GM13976 (cell line): ENCODE measurements around the gene WNT3.
"Not testable (repeated sequence)": the region's sequence is repeated elsewhere in the genome, so short reads cannot be mapped to it uniquely, and the experiment has no call there.

Experiments
- DNase-seq: peaks from one replicate; pipeline ENCODE4 v3.0.0; 2012; ENCODE audit warnings: low spot score
- in situ Hi-C: fragments of 300-500 bp; cut with MboI; formaldehyde crosslinking; loops from one replicate; pipeline ENCODE4 v1.12.0; 2022; ENCODE audit warnings: low sequenced_read_pairs, mixed read lengths, inconsistent platforms; ENCODE audit not compliant: unreplicated experiment
- TF ChIP-seq, protein P1 (sequence below): IDR thresholded peaks from 2 replicates; pipeline ENCODE4 v1.5.1; 2012; ENCODE audit warnings: borderline replicate concordance, mild to moderate bottlenecking; ENCODE audit not compliant: insufficient read depth; ENCODE audit errors: extremely low read depth, missing control alignments, control extremely low read depth

Gene WNT3

DNA sequence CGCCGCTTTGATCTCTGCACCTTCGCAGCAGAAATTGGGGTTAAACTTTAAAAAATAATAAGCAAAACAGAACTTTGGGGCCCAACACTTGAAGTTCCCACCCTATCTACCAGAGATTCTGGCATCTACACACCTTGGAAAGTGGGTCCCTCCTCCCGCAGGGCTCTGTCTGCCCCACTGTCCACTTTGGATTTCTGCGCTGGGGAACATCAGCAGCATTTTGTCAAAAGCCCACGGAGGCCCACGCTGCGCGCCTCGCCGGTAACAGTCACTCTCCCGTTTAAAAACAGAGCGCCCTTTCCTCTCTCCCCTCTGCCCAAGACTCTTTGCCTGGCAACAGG, 32.2 kb upstream of the WNT3 start:
- DNase-seq: no peak
- in situ Hi-C loops: no loop called here
- TF ChIP-seq, protein P1, sequence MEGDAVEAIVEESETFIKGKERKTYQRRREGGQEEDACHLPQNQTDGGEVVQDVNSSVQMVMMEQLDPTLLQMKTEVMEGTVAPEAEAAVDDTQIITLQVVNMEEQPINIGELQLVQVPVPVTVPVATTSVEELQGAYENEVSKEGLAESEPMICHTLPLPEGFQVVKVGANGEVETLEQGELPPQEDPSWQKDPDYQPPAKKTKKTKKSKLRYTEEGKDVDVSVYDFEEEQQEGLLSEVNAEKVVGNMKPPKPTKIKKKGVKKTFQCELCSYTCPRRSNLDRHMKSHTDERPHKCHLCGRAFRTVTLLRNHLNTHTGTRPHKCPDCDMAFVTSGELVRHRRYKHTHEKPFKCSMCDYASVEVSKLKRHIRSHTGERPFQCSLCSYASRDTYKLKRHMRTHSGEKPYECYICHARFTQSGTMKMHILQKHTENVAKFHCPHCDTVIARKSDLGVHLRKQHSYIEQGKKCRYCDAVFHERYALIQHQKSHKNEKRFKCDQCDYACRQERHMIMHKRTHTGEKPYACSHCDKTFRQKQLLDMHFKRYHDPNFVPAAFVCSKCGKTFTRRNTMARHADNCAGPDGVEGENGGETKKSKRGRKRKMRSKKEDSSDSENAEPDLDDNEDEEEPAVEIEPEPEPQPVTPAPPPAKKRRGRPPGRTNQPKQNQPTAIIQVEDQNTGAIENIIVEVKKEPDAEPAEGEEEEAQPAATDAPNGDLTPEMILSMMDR: no peak

DNA sequence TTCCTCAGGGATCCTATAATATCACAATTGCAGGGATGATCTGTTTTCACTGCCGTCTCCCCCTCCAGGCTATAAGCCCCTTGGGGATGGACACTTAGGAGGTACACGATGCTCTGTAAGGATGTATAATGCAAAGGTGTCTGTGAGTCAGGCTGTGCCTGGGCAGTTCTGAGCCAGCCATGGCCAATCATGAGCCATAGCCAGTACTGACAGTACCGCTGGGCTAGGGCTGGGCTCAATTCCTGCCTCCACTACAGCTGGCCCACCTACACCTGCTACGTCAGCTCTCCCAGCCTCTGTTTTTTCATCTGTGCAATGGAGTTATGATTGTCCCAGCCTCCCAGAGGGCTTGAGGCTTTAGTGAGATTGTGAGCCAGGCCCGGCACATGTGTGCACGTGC, 30.0 kb upstream of the WNT3 start:
- no peak for DNase-seq
- TF ChIP-seq, protein P1: no peak
- in situ Hi-C loops: no loop called here

DNA sequence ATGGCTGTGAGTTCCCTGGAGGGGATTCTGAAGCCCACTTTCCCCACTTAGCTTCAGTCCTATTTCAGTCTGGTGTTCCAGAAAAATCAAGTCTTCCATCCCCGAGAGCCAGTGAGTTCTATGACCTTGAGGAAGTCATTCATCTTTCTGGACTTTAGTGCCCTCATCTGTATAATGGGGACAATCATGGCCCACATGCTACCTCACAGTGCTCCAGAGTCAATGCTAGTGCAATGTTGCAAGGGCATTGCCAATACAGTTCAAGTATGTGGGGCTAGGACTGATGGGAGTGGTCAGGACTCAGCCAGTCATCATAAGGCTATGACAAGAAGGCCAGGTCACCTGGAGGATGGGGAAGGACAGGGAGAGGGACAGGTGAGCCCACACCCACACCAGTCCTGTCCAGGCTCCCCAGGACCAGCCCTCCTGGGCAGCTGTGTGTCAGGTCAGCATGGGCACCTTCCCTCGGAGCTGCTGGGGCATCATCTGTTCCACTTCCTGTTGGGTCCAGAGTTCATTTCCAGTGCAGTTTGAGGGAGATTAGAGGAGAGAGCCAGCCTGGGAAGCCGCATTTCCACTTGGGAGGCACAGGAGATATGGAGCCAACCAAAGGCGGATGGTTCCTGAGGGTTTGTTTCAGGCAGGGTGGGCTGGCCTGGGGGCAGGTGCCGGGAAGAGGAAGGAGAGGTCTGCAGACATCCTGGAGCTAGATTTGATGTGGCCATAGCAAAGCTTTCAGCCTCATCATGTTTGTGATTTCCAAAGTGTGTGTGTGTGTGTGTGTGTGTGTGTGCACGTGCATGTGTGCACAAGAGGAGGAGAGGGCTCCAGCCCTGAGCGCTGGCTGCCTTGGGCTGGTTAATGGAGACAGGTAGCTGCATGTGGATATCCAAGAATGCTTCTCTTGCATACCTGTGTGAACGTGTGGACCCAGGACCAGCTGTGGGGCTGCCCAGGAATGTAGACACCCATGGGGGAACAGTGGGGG, 29.0 kb upstream of the WNT3 start:
- DNase-seq: no peak
- TF ChIP-seq, protein P1: no peak
- in situ Hi-C loops: no loop called here

DNA sequence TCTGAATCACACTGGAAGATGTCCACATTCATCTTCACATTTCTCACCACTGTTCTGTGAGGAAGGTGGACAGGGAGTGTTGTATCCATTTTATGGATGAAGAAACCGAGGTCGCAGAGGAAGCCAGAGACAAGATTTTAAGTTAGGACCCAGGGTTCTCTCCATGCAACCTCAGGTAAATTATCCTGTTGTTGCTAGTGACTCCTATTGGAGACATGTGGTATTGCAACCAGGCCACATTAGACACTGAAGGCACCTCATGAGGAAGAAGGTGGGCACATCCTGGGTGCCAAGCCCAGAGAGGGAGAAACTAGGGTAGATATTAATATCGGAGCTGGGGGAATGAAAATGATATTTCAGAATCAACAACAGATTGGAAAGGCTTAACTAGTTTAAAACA, 24.3 kb upstream of the WNT3 start:
- in situ Hi-C loops: no loop called here
- TF ChIP-seq, protein P1: peak; percentile 13
- DNase-seq: no peak

DNA sequence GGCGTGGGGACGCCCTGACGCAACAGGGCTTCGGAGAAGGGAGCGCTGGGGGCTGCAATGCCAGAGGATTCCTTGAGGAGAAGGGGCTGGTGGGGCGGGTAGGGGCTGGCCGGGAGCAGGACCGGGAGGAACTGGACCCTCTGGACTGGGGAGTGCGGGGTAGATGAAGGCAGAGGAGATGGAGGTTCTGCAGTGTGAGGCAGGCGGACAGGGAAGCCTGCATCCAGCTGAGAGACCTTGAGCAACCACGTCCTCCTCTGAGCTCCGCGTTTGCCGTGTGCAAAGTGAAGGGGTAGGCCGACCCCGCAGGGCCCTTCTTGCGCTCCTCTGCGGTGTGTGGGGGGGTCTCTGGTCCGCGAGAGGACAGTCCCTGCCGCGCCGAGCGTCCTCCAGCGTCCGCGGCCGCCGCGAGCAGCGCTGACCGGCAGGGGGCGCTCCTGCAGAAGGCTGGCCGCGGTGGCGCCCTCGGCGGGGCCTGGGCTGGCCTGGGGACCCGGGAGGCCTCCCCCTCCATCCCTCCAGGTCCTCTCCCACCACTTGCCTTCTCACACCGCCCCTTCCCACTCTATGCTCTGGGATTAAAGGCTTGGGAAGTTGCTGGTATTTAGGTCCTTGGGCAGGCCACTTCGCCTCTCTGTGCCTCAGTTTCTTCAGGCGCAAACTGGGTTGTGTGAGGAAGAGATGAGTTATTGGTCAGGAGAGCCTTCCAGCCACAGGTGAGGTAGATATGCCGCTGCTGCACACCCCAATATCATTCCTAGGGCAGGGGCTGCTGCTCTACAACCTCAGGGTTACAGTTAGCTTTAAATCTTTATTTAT, 23.3 kb upstream of the WNT3 start:
- TF ChIP-seq, protein P1: peak; percentile 42
- in situ Hi-C loops: no loop called here

DNA sequence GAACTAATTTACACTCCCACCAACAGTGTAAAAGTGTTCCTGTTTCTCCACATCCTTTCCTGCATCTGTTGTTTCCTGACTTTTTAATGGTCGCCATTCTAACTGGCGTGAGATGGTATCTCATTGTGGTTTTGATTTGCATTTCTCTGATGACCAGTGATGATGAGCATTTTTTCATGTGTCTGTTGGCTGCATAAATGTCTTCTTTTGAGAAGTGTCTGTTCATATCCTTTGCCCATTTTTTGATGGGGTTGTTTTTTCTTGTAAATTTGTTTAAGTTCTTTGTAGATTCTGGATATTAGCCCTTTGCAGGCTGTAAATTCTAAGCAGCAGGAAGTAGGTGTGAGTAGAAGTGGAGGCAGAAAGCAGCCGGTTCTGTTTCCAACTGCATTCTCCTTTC, 22.1 kb upstream of the WNT3 start:
- DNase-seq, in situ Hi-C loops: not testable (repeated sequence)

More for the DNA sequence above, 23.3 kb upstream of the WNT3 start:
- peak; percentile 68 for DNase-seq

DNA sequence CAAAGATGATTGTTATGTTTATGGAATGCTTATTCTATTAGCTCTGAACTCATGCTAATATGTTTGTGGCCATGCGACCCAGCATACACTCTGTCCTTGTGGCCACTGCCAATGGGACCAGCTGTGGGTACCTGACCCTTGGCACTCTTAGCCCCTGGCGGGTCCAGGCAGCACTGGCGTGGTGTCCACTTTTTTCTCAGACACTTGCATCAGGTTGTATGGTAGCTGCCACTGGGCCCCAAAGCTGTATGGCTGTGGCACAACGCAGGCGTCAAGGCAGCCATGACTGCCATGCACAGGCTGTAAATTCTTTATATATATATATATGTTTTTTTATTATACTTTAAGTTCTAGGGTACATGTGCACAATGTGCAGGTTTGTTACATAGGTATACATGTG, 20.7 kb upstream of the WNT3 start:
- no peak for DNase-seq
- TF ChIP-seq, protein P1: no peak
- in situ Hi-C loops: no loop called here
